ENCODE data around the gene CELSR1.

The CELSR1 gene

GRCh38 chr22:46380069-46380468, 157.4 kb downstream of the CELSR1 start:
- peaks cover 2% of the 10 kb centered on the region for H3K79me1 ChIP-seq (ENCODE audit: low read depth, low read length)
- WGBS, 2 donors (ENCODE audit: extremely low coverage in 2 of 2, insufficient read length in 2 of 2, insufficient replicate concordance in 1 of 2): no CpG with 5 or more reads among the region's 19 CpGs
- H2AK5ac ChIP-seq (ENCODE audit: low read depth, low read length): peak overlapping the region; percentile 53
- peak overlapping the region; percentile 26 for H2BK12ac ChIP-seq (ENCODE audit: low read length)
- H3K4ac ChIP-seq (ENCODE audit: low read length): no peak overlapping the region
- no peak overlapping the region for H3K9ac ChIP-seq (ENCODE audit: low read depth, low read length, poor library complexity)
- H4K91ac ChIP-seq (ENCODE audit: low read depth, low read length, poor library complexity): no peak overlapping the region
- H3K36me3 ChIP-seq (replicated peaks in 1 of 2; ENCODE audit: control insufficient read depth in 2 of 2, insufficient read depth in 2 of 2, low read length in 2 of 2): peaks cover 2 to 46% of the 10 kb centered on the region in 2 donors
- H3K9me3 ChIP-seq (replicated peaks in 1 of 2; ENCODE audit: control insufficient read depth in 2 of 2, insufficient read depth in 1 of 2, low read depth in 1 of 2, low read length in 2 of 2): peaks cover 8 to 15% of the 10 kb centered on the region in 2 donors
- H3K4me2 ChIP-seq (ENCODE audit: insufficient read depth, low read length, poor library complexity, severe bottlenecking): no peak overlapping the region
- DNase-seq (ENCODE audit: low spot score): no peak
- H3K27me3 ChIP-seq (ENCODE audit: control insufficient read depth in 3 of 3, insufficient read depth in 3 of 3, low read depth in 1 of 3, low read length in 3 of 3): peaks cover 0 to 21% (median 0%) of the 10 kb centered on the region in 3 experiments
- H2BK5ac ChIP-seq (ENCODE audit: low read length): no peak overlapping the region
- H3K27ac ChIP-seq (replicated peaks; ENCODE audit: low read length): no peak overlapping the region
- H2BK120ac ChIP-seq (ENCODE audit: low read depth, low read length): no peak overlapping the region
- H3K18ac ChIP-seq (ENCODE audit: low read length): peak overlapping the region; percentile 83
- H3K4me3 ChIP-seq (ENCODE audit: low read length in 2 of 2): no peak overlapping the region
- H2BK15ac ChIP-seq (ENCODE audit: low read length): no peak overlapping the region
- H2AFZ ChIP-seq (ENCODE audit: low read length): no peak overlapping the region
- peaks cover 34% of the 10 kb centered on the region in 2 donors for H3K4me1 ChIP-seq (ENCODE audit: control insufficient read depth in 2 of 2, insufficient read depth in 1 of 2, low read depth in 1 of 2, low read length in 2 of 2)
- H4K8ac ChIP-seq (ENCODE audit: low read depth, low read length): no peak overlapping the region
- no peak overlapping the region for H3K14ac ChIP-seq (ENCODE audit: low read length)
- H3K23ac ChIP-seq (ENCODE audit: low read depth, low read length, poor library complexity): peak overlapping the region; percentile 6

- no CpG with 5 or more reads among the region's 29 CpGs for WGBS, 2 donors (ENCODE audit: extremely low coverage in 2 of 2, insufficient read length in 2 of 2, insufficient replicate concordance in 1 of 2)
- no peak overlapping the region for H4K91ac ChIP-seq (ENCODE audit: low read depth, low read length, poor library complexity)
- H3K27ac ChIP-seq (replicated peaks; ENCODE audit: low read length): no peak overlapping the region
- H2BK5ac ChIP-seq (ENCODE audit: low read length): no peak overlapping the region
- H2AFZ ChIP-seq (ENCODE audit: low read length): no peak overlapping the region
- no peak overlapping the region for H4K8ac ChIP-seq (ENCODE audit: low read depth, low read length)
- peak overlapping the region; percentile 6 for H3K23ac ChIP-seq (ENCODE audit: low read depth, low read length, poor library complexity)
- H3K9ac ChIP-seq (ENCODE audit: low read depth, low read length, poor library complexity): peak overlapping the region; percentile 36
- H3K18ac ChIP-seq (ENCODE audit: low read length): peak overlapping the region; percentile 73
- H2AK5ac ChIP-seq (ENCODE audit: low read depth, low read length): peak overlapping the region; percentile 57
- peaks cover 2% of the 10 kb centered on the region for H3K79me1 ChIP-seq (ENCODE audit: low read depth, low read length)
- H3K9me3 ChIP-seq (replicated peaks in 1 of 2; ENCODE audit: control insufficient read depth in 2 of 2, insufficient read depth in 1 of 2, low read depth in 1 of 2, low read length in 2 of 2): peaks cover 11 to 15% of the 10 kb centered on the region in 2 donors
- H3K36me3 ChIP-seq (replicated peaks in 1 of 2; ENCODE audit: control insufficient read depth in 2 of 2, insufficient read depth in 2 of 2, low read length in 2 of 2): peaks cover 2 to 48% of the 10 kb centered on the region in 2 donors
- peak overlapping the region; percentile 9 for H3K14ac ChIP-seq (ENCODE audit: low read length)
- H3K4me2 ChIP-seq (ENCODE audit: insufficient read depth, low read length, poor library complexity, severe bottlenecking): no peak overlapping the region
- H2BK15ac ChIP-seq (ENCODE audit: low read length): no peak overlapping the region
- no peak overlapping the region for H3K4ac ChIP-seq (ENCODE audit: low read length)
- no peak for DNase-seq (ENCODE audit: low spot score)
- H3K27me3 ChIP-seq (ENCODE audit: control insufficient read depth in 3 of 3, insufficient read depth in 3 of 3, low read depth in 1 of 3, low read length in 3 of 3): peaks cover 0 to 21% (median 0%) of the 10 kb centered on the region in 3 experiments
- peak overlapping the region; percentile 26 for H2BK12ac ChIP-seq (ENCODE audit: low read length)
- no peak overlapping the region for H3K4me3 ChIP-seq (ENCODE audit: low read length in 2 of 2)
- no peak overlapping the region for H2BK120ac ChIP-seq (ENCODE audit: low read depth, low read length)
- H3K4me1 ChIP-seq (ENCODE audit: control insufficient read depth in 2 of 2, insufficient read depth in 1 of 2, low read depth in 1 of 2, low read length in 2 of 2): peaks cover 34% of the 10 kb centered on the region in 2 donors
Measured at GRCh38 chr22:46379066-46379930, 158.1 kb downstream of the CELSR1 start.

- Histone ChIP-seq H3K36me3 (replicated peaks in 1 of 2; ENCODE audit: control insufficient read depth in 2 of 2, insufficient read depth in 2 of 2, low read length in 2 of 2) (peaks cover 2 to 45% of the 10 kb centered on the region in 2 donors), H2AK5ac (ENCODE audit: low read depth, low read length) (peak overlapping the region; percentile 57), H2BK120ac (ENCODE audit: low read depth, low read length) (no peak overlapping the region), H3K9ac (ENCODE audit: low read depth, low read length, poor library complexity) (no peak overlapping the region), H3K4me2 (ENCODE audit: insufficient read depth, low read length, poor library complexity, severe bottlenecking) (peak overlapping the region; percentile 49), H3K4me1 (ENCODE audit: control insufficient read depth in 2 of 2, insufficient read depth in 1 of 2, low read depth in 1 of 2, low read length in 2 of 2) (peaks cover 34% of the 10 kb centered on the region in 2 donors), H3K14ac (ENCODE audit: low read length) (peak overlapping the region; percentile 11), H3K9me3 (replicated peaks in 1 of 2; ENCODE audit: control insufficient read depth in 2 of 2, insufficient read depth in 1 of 2, low read depth in 1 of 2, low read length in 2 of 2) (peaks cover 11 to 15% of the 10 kb centered on the region in 2 donors), H4K91ac (ENCODE audit: low read depth, low read length, poor library complexity) (no peak overlapping the region), H2BK5ac (ENCODE audit: low read length) (no peak overlapping the region), H3K79me1 (ENCODE audit: low read depth, low read length) (peaks cover 2% of the 10 kb centered on the region), H2BK12ac (ENCODE audit: low read length) (peak overlapping the region; percentile 44), H3K27me3 (ENCODE audit: control insufficient read depth in 3 of 3, insufficient read depth in 3 of 3, low read depth in 1 of 3, low read length in 3 of 3) (peaks cover 0 to 21% (median 0%) of the 10 kb centered on the region in 3 experiments), H3K18ac (ENCODE audit: low read length) (peak overlapping the region; percentile 95), H3K23ac (ENCODE audit: low read depth, low read length, poor library complexity) (peak overlapping the region; percentile 28), H2AFZ (ENCODE audit: low read length) (peak overlapping the region; percentile 70), H4K8ac (ENCODE audit: low read depth, low read length) (no peak overlapping the region), H3K27ac (replicated peaks; ENCODE audit: low read length) (no peak overlapping the region), H3K4me3 (ENCODE audit: low read length in 2 of 2) (no peak overlapping the region), H3K4ac (ENCODE audit: low read length) (peak overlapping the region; percentile 27), H2BK15ac (ENCODE audit: low read length) (peak overlapping the region; percentile 22)
- DNase-seq (ENCODE audit: low spot score): no peak
- WGBS, 2 donors (ENCODE audit: extremely low coverage in 2 of 2, insufficient read length in 2 of 2, insufficient replicate concordance in 1 of 2): no CpG with 5 or more reads among the region's 22 CpGs
Measured at GRCh38 chr22:46378426-46379065, 158.9 kb downstream of the CELSR1 start.

All from neuronal stem cell (in vitro differentiated cells).